Measurements from ENCODE around the gene MAP4K1.
A peak's percentile ranks its signal among the peaks of the same experiment; 100 is the strongest.
"Not testable (repeated sequence)": the region's sequence is repeated elsewhere in the genome, so short reads cannot be mapped to it uniquely, and the experiment has no call there.

The MAP4K1 gene

DNA sequence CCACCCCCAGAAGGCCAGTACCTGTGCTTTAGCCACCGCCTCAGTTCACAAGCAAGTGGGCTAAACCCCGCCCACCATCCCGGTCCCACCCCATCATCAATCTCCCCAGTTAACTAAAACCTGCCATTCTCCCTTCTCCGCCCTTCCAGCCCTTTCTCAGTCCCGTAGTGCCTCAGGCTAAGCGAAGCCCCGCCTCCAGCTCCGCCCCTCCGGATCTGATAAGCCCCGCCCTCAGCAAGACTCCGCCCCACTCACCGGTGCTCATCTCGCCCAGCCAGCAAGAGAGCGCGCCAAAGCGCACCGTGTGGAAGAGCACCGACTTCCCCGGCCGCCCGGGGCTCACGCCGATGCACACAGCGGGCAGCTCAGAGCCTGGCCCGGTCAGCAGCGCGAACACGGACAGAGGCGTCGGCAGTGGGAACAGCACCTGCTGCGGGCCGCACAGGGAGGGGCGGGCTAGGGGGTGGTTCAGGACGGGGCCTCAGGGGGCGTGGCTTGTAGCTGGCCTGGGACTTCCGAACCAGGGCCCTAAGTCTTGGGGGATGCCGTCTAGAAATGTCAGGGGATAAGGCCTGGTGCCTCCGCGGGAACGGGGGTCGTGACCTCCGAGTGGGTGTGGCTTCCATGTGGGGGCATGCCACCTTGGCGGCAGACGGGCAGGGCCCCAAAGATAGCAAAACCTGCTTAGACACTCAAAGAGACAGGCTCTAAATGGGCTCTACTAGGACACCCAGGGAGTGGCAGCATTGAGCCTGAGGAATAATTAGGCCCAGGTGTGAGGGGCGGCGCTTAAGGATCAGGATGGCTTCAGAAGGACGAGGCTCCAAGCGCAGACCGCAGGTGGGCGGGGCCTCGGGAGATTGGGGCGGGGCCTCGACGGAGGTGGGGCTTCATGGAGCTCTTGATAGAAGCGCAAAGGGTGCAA lies 21.4 kb downstream of the MAP4K1 start:
- H3K4me3 Mint-ChIP-seq = no peak overlapping the region

GRCh38 chr19:38592940-38593339 lies 24.8 kb downstream of the MAP4K1 start:
- H3K27ac Mint-ChIP-seq = no peak overlapping the region
- no peak overlapping the region for H3K4me3 Mint-ChIP-seq
- peaks cover 72% of the 10 kb centered on the region for H3K36me3 Mint-ChIP-seq (ENCODE audit: insufficient read depth)
- peaks cover 3 to 8% of the 10 kb centered on the region in 2 donors for H3K4me1 Mint-ChIP-seq (ENCODE audit: low read depth in 2 of 2)
- no peaks in the 10 kb centered on the region for H3K27me3 Mint-ChIP-seq
- ATAC-seq (replicated peaks) (no peak), DNase-seq (no peak)
- no peaks in the 10 kb centered on the region for H3K9me3 Mint-ChIP-seq

More for the DNA sequence above, 21.4 kb downstream of the MAP4K1 start:
- Mint-ChIP-seq H3K4me1 (ENCODE audit: low read depth in 2 of 2) (peaks cover 0 to 17% of the 10 kb centered on the region in 2 donors), H3K36me3 (ENCODE audit: insufficient read depth) (peaks cover 61% of the 10 kb centered on the region), H3K9me3 (no peaks in the 10 kb centered on the region), H3K27me3 (no peaks in the 10 kb centered on the region), H3K27ac (no peak overlapping the region)
- ATAC-seq (replicated peaks) = no peak
- no peak for DNase-seq

GRCh38 chr19:38588041-38588440 lies 29.7 kb downstream of the MAP4K1 start:
- H3K36me3 Mint-ChIP-seq (ENCODE audit: insufficient read depth) = peaks cover 50% of the 10 kb centered on the region
- ATAC-seq (replicated peaks) (no peak), DNase-seq (no peak)
- H3K27ac Mint-ChIP-seq = peak overlapping the region; percentile 47 to 77
- H3K4me3 Mint-ChIP-seq = no peak overlapping the region
- H3K27me3 Mint-ChIP-seq = no peaks in the 10 kb centered on the region
- no peaks in the 10 kb centered on the region for H3K9me3 Mint-ChIP-seq
- peaks cover 9 to 11% of the 10 kb centered on the region in 2 donors for H3K4me1 Mint-ChIP-seq (ENCODE audit: low read depth in 2 of 2)

- peak overlapping the region; percentile 47 to 77 for H3K27ac Mint-ChIP-seq
- no peak overlapping the region for H3K4me3 Mint-ChIP-seq
- ATAC-seq (replicated peaks) (no peak), DNase-seq (no peak)
- H3K4me1 Mint-ChIP-seq (ENCODE audit: low read depth in 2 of 2) = peaks cover 9 to 11% of the 10 kb centered on the region in 2 donors
- peaks cover 49% of the 10 kb centered on the region for H3K36me3 Mint-ChIP-seq (ENCODE audit: insufficient read depth)
- no peaks in the 10 kb centered on the region for H3K27me3 Mint-ChIP-seq
- H3K9me3 Mint-ChIP-seq = no peaks in the 10 kb centered on the region
Observed at GRCh38 chr19:38587562-38587961, 30.2 kb downstream of the MAP4K1 start.

DNA sequence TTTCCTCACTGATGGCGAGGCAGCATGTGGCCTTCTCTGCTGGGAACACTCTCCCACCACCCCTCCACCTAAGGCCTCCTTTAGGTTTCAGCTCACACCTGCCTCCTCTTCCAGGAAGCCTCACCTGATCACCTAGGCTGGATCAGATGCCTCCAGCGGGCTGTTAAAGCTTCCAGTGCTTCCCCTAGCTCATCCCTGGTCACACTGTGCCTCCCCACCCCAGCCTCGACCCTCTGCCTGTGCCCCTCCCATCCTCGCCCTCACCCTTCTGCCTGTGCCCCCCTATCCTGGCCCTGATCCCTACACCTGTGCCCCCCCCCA lies 33.8 kb downstream of the MAP4K1 start:
- H3K4me3 Mint-ChIP-seq = no peak overlapping the region

DNA sequence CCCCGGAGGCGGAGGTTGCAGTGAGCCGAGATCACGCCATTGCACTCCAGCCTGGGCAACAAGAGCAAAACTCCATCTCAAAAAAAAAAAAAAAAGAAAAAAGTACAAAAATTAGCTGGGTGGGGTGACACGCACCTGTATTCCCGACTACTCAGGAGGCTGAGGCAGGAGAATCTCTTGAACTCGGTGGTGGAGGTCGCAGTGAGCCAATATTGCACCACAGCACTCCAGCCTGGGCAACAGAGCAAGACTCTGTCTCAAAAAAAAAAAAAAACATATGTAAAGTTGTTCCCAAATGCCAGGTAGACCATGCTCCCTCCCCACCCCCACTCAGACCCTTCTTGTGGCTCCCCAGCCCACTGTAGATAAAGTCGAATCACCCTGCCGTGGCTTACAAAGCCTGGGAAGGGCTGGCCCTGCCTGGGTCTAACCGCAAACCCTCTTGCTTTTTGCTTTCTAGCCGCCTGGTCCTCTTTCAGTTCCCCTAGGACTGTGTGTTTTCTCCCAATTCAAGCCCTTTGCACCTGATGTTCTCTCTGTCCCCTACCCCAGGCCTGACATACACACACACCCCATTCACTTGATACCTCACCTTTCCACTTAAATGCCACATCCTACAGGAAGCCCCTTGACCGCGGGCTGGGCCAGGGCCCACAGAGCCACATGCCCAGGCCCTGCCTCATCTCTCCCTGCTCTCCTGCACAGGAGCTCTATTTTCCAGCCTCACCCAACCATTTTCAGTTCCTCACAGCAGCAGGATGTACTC lies 34.4 kb downstream of the MAP4K1 start:
- ATAC-seq (replicated peaks) (no peak), DNase-seq (no peak)
- H3K27ac Mint-ChIP-seq = peak overlapping the region in 1 of 2 donors; percentile 3
- H3K9me3 Mint-ChIP-seq = no peaks in the 10 kb centered on the region
- H3K27me3 Mint-ChIP-seq = no peaks in the 10 kb centered on the region
- H3K4me3 Mint-ChIP-seq = no peak overlapping the region
- peaks cover 21% of the 10 kb centered on the region for H3K36me3 Mint-ChIP-seq (ENCODE audit: insufficient read depth)
- H3K4me1 Mint-ChIP-seq (ENCODE audit: low read depth in 2 of 2) = peaks cover 18% of the 10 kb centered on the region in 2 donors

More for the DNA sequence above, 33.8 kb downstream of the MAP4K1 start:
- H3K27ac Mint-ChIP-seq = peak overlapping the region in 1 of 2 donors; percentile 3
- no peaks in the 10 kb centered on the region for H3K9me3 Mint-ChIP-seq
- no peak for ATAC-seq (replicated peaks)
- H3K4me1 Mint-ChIP-seq (ENCODE audit: low read depth in 2 of 2) = peaks cover 15 to 16% of the 10 kb centered on the region in 2 donors
- DNase-seq = no peak
- H3K36me3 Mint-ChIP-seq (ENCODE audit: insufficient read depth) = peaks cover 26% of the 10 kb centered on the region
- H3K27me3 Mint-ChIP-seq = no peaks in the 10 kb centered on the region

DNA sequence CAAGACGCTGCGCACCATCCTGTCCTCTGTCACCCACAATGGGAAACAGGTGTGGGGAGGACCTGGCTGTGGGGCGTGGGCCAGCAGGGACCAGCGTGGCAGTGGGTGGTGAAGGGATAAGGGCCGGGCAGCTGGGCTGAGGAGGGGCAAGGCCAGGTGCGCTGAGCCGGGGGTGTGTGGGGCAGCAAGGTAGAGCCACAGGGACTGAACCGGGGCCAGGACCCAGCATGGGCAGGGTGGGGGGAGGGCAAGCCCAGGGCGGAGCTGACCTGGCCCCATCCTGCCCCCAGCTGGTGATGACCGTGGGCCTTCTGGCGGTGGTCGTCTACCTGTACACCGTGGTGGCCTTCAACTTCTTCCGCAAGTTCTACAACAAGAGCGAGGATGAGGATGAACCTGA lies 37.7 kb downstream of the MAP4K1 start:
- Mint-ChIP-seq H3K36me3 (ENCODE audit: insufficient read depth) (peaks cover 4% of the 10 kb centered on the region), H3K4me3 (no peak overlapping the region), H3K27ac (peak overlapping the region; percentile 80 to 84), H3K4me1 (ENCODE audit: low read depth in 2 of 2) (peaks cover 15 to 18% of the 10 kb centered on the region in 2 donors), H3K9me3 (no peaks in the 10 kb centered on the region), H3K27me3 (no peaks in the 10 kb centered on the region)
- no peak for ATAC-seq (replicated peaks)
- DNase-seq = no peak

DNA sequence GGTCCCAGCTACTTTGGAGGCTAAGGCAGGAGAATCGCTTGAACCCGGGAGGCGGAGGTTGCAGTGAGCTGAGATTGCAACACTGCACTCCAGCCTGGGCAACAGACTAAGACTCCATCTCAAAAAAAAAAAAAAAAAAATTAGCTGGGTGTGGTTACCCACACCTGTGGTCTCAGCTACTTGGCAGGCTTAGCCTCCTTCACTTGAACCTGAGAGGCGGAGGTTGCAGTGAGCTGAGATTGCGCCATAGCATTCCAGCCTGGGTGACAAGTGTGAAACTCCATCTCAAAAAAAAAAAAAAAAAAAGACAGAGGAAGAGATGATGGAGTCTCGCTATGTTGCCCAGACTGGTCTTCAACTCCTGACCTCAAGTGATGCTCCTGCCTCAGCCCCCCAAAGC lies 38.4 kb downstream of the MAP4K1 start:
- not testable (repeated sequence) for H3K36me3 Mint-ChIP-seq (ENCODE audit: insufficient read depth); H3K4me3 Mint-ChIP-seq; H3K27me3 Mint-ChIP-seq; H3K9me3 Mint-ChIP-seq
- peak; percentile 97 for ATAC-seq (replicated peaks)
- peak; percentile 15 to 28 (median 20) for DNase-seq
- H3K4me1 Mint-ChIP-seq (ENCODE audit: low read depth in 2 of 2) = peaks cover 15 to 16% of the 10 kb centered on the region in 2 donors
- H3K27ac Mint-ChIP-seq = peak overlapping the region; percentile 80 to 84

DNA sequence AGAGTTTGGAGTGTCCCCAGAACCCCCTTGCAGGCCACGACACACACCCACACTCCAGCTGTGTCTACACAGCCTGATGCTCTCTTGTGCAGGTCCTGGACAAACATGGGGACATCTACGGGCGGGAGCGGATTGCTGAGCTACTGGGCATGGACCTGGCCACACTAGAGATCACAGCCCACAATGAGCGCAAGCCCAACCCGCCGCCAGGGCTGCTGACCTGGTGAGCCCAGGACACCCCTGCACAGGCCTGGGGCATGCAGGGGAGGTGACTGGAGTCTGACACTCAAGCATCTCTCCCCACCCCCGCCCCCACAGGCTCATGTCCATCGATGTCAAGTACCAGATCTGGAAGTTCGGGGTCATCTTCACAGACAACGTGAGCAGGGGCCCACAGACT lies 39.9 kb downstream of the MAP4K1 start:
- no peak for ATAC-seq (replicated peaks)

GRCh38 chr19:38571682-38572081 lies 46.1 kb downstream of the MAP4K1 start:
- H3K9me3 Mint-ChIP-seq = no peaks in the 10 kb centered on the region
- no peaks in the 10 kb centered on the region for H3K36me3 Mint-ChIP-seq (ENCODE audit: insufficient read depth)
- H3K4me3 Mint-ChIP-seq = no peak overlapping the region
- no peaks in the 10 kb centered on the region for H3K27me3 Mint-ChIP-seq
- ATAC-seq (replicated peaks) = no peak
- peaks cover 0 to 2% of the 10 kb centered on the region in 2 donors for H3K4me1 Mint-ChIP-seq (ENCODE audit: low read depth in 2 of 2)
- H3K27ac Mint-ChIP-seq = no peak overlapping the region
- no peak for DNase-seq

More for the DNA sequence above, 39.9 kb downstream of the MAP4K1 start:
- peaks cover 4% of the 10 kb centered on the region for H3K36me3 Mint-ChIP-seq (ENCODE audit: insufficient read depth)
- H3K9me3 Mint-ChIP-seq = no peaks in the 10 kb centered on the region
- H3K4me1 Mint-ChIP-seq (ENCODE audit: low read depth in 2 of 2) = peaks cover 9 to 10% of the 10 kb centered on the region in 2 donors
- no peak for DNase-seq
- no peak overlapping the region for H3K27ac Mint-ChIP-seq
- H3K27me3 Mint-ChIP-seq = no peaks in the 10 kb centered on the region
- no peak overlapping the region for H3K4me3 Mint-ChIP-seq

GRCh38 chr19:38569368-38569983 lies 48.3 kb downstream of the MAP4K1 start:
- Mint-ChIP-seq H3K36me3 (ENCODE audit: insufficient read depth) (no peaks in the 10 kb centered on the region), H3K9me3 (no peaks in the 10 kb centered on the region), H3K27me3 (no peaks in the 10 kb centered on the region), H3K4me1 (ENCODE audit: low read depth in 2 of 2) (peaks cover 5 to 7% of the 10 kb centered on the region in 2 donors), H3K4me3 (no peak overlapping the region), H3K27ac (no peak overlapping the region)
- no peak for DNase-seq
- no peak for ATAC-seq (replicated peaks)

- peak overlapping the region in 1 of 2 donors; percentile 24 for H3K27ac Mint-ChIP-seq
- peaks cover 24 to 28% of the 10 kb centered on the region in 2 donors for H3K4me1 Mint-ChIP-seq (ENCODE audit: low read depth in 2 of 2)
- H3K4me3 Mint-ChIP-seq = peak overlapping the region; percentile 74 to 78
- peaks cover 3% of the 10 kb centered on the region for H3K36me3 Mint-ChIP-seq (ENCODE audit: insufficient read depth)
- ATAC-seq (replicated peaks) (no peak), DNase-seq (no peak)
- no peaks in the 10 kb centered on the region for H3K27me3 Mint-ChIP-seq
- no peaks in the 10 kb centered on the region for H3K9me3 Mint-ChIP-seq
Observed at GRCh38 chr19:38565691-38566105, 52.1 kb downstream of the MAP4K1 start.

- ATAC-seq (replicated peaks) = peak; percentile 71
- H3K9me3 Mint-ChIP-seq = no peaks in the 10 kb centered on the region
- no peaks in the 10 kb centered on the region for H3K27me3 Mint-ChIP-seq
- DNase-seq = peak; percentile 22 to 35 (median 26)
- H3K27ac Mint-ChIP-seq = peak overlapping the region in 1 of 2 donors; percentile 56
- H3K36me3 Mint-ChIP-seq (ENCODE audit: insufficient read depth) = peaks cover 3% of the 10 kb centered on the region
- H3K4me3 Mint-ChIP-seq = peak overlapping the region; percentile 74 to 78
- peaks cover 25 to 31% of the 10 kb centered on the region in 2 donors for H3K4me1 Mint-ChIP-seq (ENCODE audit: low read depth in 2 of 2)
Observed at GRCh38 chr19:38564981-38565690, 52.6 kb downstream of the MAP4K1 start.
